ENCODE data around the gene SYNGAP1. TPM values are rescaled to one million over a fixed set of nuclear protein-coding genes. Genes with fewer than 3 reads are reported as not detected.

The SYNGAP1 gene
- total and polyA plus RNA-seq, 9 of the 15 experiments (the other 6 are each of a cell fraction or from before 2014, with no cell fraction given): 0.01 to 22.8 (median 3.2) TPM

DNA sequence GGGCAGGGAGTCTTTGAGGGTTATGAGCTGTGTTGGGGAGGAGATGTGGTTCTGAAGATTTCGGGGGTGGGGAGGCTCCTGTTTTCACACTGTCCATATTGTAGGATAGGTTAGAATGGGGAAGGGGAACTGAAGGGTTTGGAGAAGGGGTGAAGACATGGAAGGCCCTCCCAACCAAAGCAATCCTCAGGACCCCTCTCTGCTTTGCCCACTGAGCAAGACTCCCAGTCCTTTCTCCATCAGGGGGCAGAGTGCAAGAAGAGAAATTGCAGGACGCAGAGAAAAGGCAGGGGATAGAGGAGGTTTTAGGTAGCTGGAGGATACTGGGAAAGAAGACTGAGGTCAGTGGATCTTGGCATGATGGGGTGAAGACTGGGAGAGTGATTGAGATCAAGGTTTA lies 3.9 kb downstream of the SYNGAP1 start:
- ChIA-PET CTCF (ENCODE audit: low intra/inter-chr PET ratio) (no interaction called here), POLR2A (interaction anchor here (0.6 to 1.2 kb wide), 2 partner anchors 17 to 49 kb away, joined by 3 read pairs; no protein-coding TSS in a partner anchor)
- H2AFZ ChIP-seq (ENCODE audit: low read depth, low read length): no peak overlapping the region
- no peaks in the 10 kb centered on the region for H4K20me1 ChIP-seq (replicated peaks; ENCODE audit: control insufficient read depth, insufficient read depth, low read length)
- no peak for ATAC-seq
- H3K79me2 ChIP-seq (ENCODE audit: control insufficient read depth, insufficient read depth, low read length): peaks cover 27% of the 10 kb centered on the region
- H3K4me2 ChIP-seq (ENCODE audit: insufficient read depth, low read length): 0 out of 2 replicates have a peak overlapping the region, but pooled peaks have one; percentile 96
- TF ChIP-seq, protein P1, sequence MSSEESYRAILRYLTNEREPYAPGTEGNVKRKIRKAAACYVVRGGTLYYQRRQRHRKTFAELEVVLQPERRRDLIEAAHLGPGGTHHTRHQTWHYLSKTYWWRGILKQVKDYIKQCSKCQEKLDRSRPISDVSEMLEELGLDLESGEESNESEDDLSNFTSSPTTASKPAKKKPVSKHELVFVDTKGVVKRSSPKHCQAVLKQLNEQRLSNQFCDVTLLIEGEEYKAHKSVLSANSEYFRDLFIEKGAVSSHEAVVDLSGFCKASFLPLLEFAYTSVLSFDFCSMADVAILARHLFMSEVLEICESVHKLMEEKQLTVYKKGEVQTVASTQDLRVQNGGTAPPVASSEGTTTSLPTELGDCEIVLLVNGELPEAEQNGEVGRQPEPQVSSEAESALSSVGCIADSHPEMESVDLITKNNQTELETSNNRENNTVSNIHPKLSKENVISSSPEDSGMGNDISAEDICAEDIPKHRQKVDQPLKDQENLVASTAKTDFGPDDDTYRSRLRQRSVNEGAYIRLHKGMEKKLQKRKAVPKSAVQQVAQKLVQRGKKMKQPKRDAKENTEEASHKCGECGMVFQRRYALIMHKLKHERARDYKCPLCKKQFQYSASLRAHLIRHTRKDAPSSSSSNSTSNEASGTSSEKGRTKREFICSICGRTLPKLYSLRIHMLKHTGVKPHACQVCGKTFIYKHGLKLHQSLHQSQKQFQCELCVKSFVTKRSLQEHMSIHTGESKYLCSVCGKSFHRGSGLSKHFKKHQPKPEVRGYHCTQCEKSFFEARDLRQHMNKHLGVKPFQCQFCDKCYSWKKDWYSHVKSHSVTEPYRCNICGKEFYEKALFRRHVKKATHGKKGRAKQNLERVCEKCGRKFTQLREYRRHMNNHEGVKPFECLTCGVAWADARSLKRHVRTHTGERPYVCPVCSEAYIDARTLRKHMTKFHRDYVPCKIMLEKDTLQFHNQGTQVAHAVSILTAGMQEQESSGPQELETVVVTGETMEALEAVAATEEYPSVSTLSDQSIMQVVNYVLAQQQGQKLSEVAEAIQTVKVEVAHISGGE (CRISPR knock-in tag; IDR thresholded peaks at IDR 0.05): peak in 1 of 3 experiments; percentile 55; a peak in 1 of 6 replicates
- TF ChIP-seq, protein P2, sequence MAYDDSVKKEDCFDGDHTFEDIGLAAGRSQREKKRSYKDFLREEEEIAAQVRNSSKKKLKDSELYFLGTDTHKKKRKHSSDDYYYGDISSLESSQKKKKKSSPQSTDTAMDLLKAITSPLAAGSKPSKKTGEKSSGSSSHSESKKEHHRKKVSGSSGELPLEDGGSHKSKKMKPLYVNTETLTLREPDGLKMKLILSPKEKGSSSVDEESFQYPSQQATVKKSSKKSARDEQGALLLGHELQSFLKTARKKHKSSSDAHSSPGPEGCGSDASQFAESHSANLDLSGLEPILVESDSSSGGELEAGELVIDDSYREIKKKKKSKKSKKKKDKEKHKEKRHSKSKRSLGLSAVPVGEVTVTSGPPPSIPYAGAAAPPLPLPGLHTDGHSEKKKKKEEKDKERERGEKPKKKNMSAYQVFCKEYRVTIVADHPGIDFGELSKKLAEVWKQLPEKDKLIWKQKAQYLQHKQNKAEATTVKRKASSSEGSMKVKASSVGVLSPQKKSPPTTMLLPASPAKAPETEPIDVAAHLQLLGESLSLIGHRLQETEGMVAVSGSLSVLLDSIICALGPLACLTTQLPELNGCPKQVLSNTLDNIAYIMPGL (CRISPR knock-in tag; IDR thresholded peaks at IDR 0.05): 0 out of 2 replicates have a peak, but pooled peaks have one; percentile 56
- TF ChIP-seq ZNF146 (CRISPR knock-in tag; IDR thresholded peaks at IDR 0.05; ENCODE audit: unreplicated experiment): no peak
- H3K4me3 ChIP-seq: no peak overlapping the region
- no peaks in the 10 kb centered on the region for H3K9me3 ChIP-seq (replicated peaks; ENCODE audit: control insufficient read depth, insufficient read depth, low read depth, low read length)
- H3K27ac ChIP-seq (ENCODE audit: extremely low read depth, low read depth, low read length): no peak overlapping the region
- WGBS (ENCODE audit: insufficient coverage, low coverage, missing lambda C conversion rate): 89% methylated on average over 2 of the region's 2 CpGs
- H3K27me3 ChIP-seq (ENCODE audit: control insufficient read depth in 2 of 2, insufficient read depth in 2 of 2, low read length in 2 of 2): no peaks in the 10 kb centered on the region
- intact Hi-C loops (cut with micrococcal nuclease) (loop anchor here (10.0 kb wide), 2 partner anchors 49 to 299 kb away; no protein-coding TSS in a partner anchor), in situ Hi-C loops (cut with MboI) (no loop called here)
- no peaks in the 10 kb centered on the region for H3K36me3 ChIP-seq (ENCODE audit: control insufficient read depth, insufficient read depth, low read length)
- H3K4me1 ChIP-seq (replicated peaks in 1 of 2; ENCODE audit: control insufficient read depth in 2 of 2, insufficient read depth in 2 of 2, low read length in 2 of 2): peaks cover 45 to 46% of the 10 kb centered on the region in 2 experiments
- FAIRE-seq: no peak
- H3K9ac ChIP-seq (ENCODE audit: insufficient read depth in 1 of 2, low read depth in 2 of 2, low read length in 2 of 2): peak overlapping the region in 1 of 2 experiments; percentile 1; a peak in 1 of 4 replicates
- no peaks in the 10 kb centered on the region for H3K9me1 ChIP-seq (ENCODE audit: control insufficient read depth, insufficient read depth, low read length)
- no TSS peak for BruUV-seq (replicated peaks)
- no peak for DNase-seq (ENCODE audit: extremely low read depth in 1 of 4, low spot score in 3 of 4)
